K562 (cell line): ENCODE results near the gene CPT1C. TPM values are rescaled to one million over a fixed set of nuclear protein-coding genes. Genes with fewer than 3 reads are reported as not detected.

Source experiments
- ATF7 ChIP-seq: fragments of 450-650 bp; IDR thresholded peaks from 2 replicates; pipeline ENCODE4 v1.7.1; 2014; ENCODE audit warnings: mild to moderate bottlenecking, moderate library complexity
- BHLHE40 ChIP-seq: IDR thresholded peaks from 2 replicates; pipeline ENCODE4 v1.6.1; 2011; ENCODE audit warnings: low read length, improper control_type of control experiment
- CBX1 ChIP-seq: sonication (generic); IDR thresholded peaks from 2 replicates; pipeline ENCODE4 v1.6.1; 2016; ENCODE audit warnings: antibody characterized with exemption, low read depth, mild to moderate bottlenecking
- DACH1 ChIP-seq: fragments of 450-650 bp; IDR thresholded peaks from 2 replicates; pipeline ENCODE4 v1.6.1; 2018; ENCODE audit not compliant: partially characterized antibody
- FOXP1 ChIP-seq: sonication (generic); formaldehyde crosslinking; IDR thresholded peaks from 2 replicates; pipeline ENCODE4 v1.8.0; 2022; ENCODE audit warnings: mild to moderate bottlenecking, missing genetic modification reagents
- HDAC1 ChIP-seq, 2 experiments: fragments of 450-650 bp; IDR thresholded peaks; 2 replicates each; pipeline ENCODE4 v1.6.1; 2016 to 2017; ENCODE audit warnings: inconsistent platforms in 1 of 2, mild to moderate bottlenecking in 1 of 2, moderate library complexity in 1 of 2
- HDGF ChIP-seq: fragments of 450-650 bp; IDR thresholded peaks from 2 replicates; pipeline ENCODE4 v1.6.1; 2016
- HNRNPLL ChIP-seq: fragments of 200-400 bp; formaldehyde crosslinking; IDR thresholded peaks from 2 replicates; pipeline ENCODE4 v1.6.1; 2017; ENCODE audit warnings: low read length, low read depth, mild to moderate bottlenecking; ENCODE audit not compliant: poor library complexity, severe bottlenecking
- ILK ChIP-seq: fragments of 450-650 bp; IDR thresholded peaks from 2 replicates; pipeline ENCODE4 v1.6.1; 2016; ENCODE audit warnings: missing genetic modification characterization, low read depth, mild to moderate bottlenecking, missing compliant biosample characterization, moderate library complexity, borderline replicate concordance
- MAFF ChIP-seq: IDR thresholded peaks from 2 replicates; pipeline ENCODE4 v1.6.1; 2012; ENCODE audit warnings: low read length, improper control_type of control experiment
- MCM3 ChIP-seq: fragments of 450-650 bp; IDR thresholded peaks from 2 replicates; pipeline ENCODE4 v1.6.1; 2016
- NEUROD1 ChIP-seq: fragments of 150-350 bp; IDR thresholded peaks from 2 replicates; pipeline ENCODE4 v1.6.1; 2014; ENCODE audit warnings: borderline replicate concordance, low read length, low read depth; ENCODE audit not compliant: partially characterized antibody
- NUFIP1 ChIP-seq: fragments of 450-650 bp; IDR thresholded peaks from 2 replicates; pipeline ENCODE4 v1.6.1; 2018; ENCODE audit not compliant: partially characterized antibody
- SIX5 ChIP-seq, 2 experiments: IDR thresholded peaks; 2 replicates each; pipeline ENCODE4 v1.6.1; 2011; ENCODE audit warnings: low read length in 2 of 2, borderline replicate concordance in 1 of 2, low read depth in 1 of 2, mild to moderate bottlenecking in 1 of 2, moderate library complexity in 1 of 2; ENCODE audit not compliant: insufficient read depth in 1 of 2
- SOX6 ChIP-seq: fragments of 450-650 bp; IDR thresholded peaks from 2 replicates; pipeline ENCODE4 v1.6.1; 2014; ENCODE audit warnings: mild to moderate bottlenecking
- SREBF1 ChIP-seq: fragments of 150-350 bp; IDR thresholded peaks from 2 replicates; pipeline ENCODE4 v1.6.1; 2014; ENCODE audit warnings: antibody characterized with exemption, low read depth, low read length, borderline replicate concordance
- TARDBP ChIP-seq: fragments of 450-650 bp; IDR thresholded peaks from 2 replicates; pipeline ENCODE4 v1.6.1; 2016
- XRCC3 ChIP-seq: fragments of 450-650 bp; IDR thresholded peaks from 2 replicates; pipeline ENCODE4 v1.6.1; 2017; ENCODE audit warnings: mild to moderate bottlenecking, moderate library complexity
- ZNF184 ChIP-seq: sonication (generic); formaldehyde crosslinking; IDR thresholded peaks from 2 replicates; pipeline ENCODE4 v1.5.0; 2020; ENCODE audit warnings: missing genetic modification reagents
- ZNF583 ChIP-seq: fragments of 250-450 bp; sonication (Bioruptor Pico); IDR thresholded peaks from 2 replicates; pipeline ENCODE4 v1.4.0; 2020
- polyA plus RNA-seq, 8 experiments: library from polyadenylated mRNA; depleted of rRNA in 4 of 8; stranded (reverse) in 5 of 8; unstranded in 3 of 8; fragments of >200 nt; fragmentation: Nextera tagmentation in 2 of 8; fragmentation: Illumina TruSeq in 1 of 8; extraction: Ambion mirVana in 2 of 8; extraction: Trizol in 1 of 8; gene quantifications; 2 replicates each; pipeline versions ENCODE4 v1.2.1 to v1.2.3, GENCODE V29; 2011 to 2014; ENCODE audit warnings: inconsistent platforms in 1 of 8, missing spikeins in 1 of 8
- total RNA-seq, 7 experiments: library from RNA; depleted of rRNA in 6 of 7; stranded (reverse); fragments of >200 nt in 6 of 7; fragmentation: Illumina TruSeq in 2 of 7; extraction: Trizol in 2 of 7; gene quantifications; 2 replicates each; pipeline versions ENCODE4 v1.2.1 to v1.2.3, GENCODE V29; 2011 to 2021; ENCODE audit warnings: low replicate concordance in 1 of 7
- TF ChIP-seq, protein P1 (sequence below): fragments of 250-450 bp; sonication (Bioruptor Pico); IDR thresholded peaks from 2 replicates; pipeline ENCODE4 v1.4.0; 2020
- TF ChIP-seq, protein P2 (sequence below): fragments of 250-450 bp; sonication (Bioruptor Pico); IDR thresholded peaks from 2 replicates; pipeline ENCODE4 v1.5.0; 2021; ENCODE audit warnings: mild to moderate bottlenecking, moderate library complexity

Gene CPT1C
- total and polyA plus RNA-seq, 9 of the 15 experiments (the other 6 are each of a cell fraction or from before 2014, with no cell fraction given) = 1.9 to 12.3 (median 3.0) TPM

DNA sequence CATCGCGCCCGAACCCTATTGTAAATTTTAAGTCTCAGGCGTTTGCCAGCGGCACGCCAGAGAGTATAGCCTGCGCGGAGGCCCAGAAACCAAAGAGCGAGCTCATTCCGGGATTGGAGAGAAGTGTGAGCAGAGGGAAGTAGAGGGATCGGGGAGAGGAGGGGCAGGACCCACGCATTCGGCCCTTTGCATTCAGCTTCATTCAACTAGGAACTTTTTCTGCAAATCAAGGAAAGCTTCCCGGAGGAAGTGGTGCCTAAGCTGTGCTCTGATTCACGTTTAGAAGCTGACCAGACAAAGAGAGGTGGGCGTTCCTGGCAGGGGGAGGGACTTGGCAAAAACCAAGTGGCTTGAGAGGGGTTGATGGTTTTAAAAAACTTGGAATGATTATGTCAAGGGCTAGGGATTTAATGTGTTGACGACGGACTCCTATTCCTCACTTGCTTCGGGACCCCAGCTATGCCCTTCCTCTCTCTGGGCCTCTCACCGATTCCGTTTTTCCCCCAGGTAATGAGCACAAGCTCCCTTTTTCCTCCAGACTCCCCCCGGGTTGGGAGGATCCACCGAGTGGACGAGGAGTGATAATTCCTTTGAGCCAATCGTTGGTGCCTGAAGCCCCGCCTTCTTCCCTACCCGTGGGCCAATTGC is 14.7 kb upstream of the CPT1C start (continued):
- TF ChIP-seq, protein P1, sequence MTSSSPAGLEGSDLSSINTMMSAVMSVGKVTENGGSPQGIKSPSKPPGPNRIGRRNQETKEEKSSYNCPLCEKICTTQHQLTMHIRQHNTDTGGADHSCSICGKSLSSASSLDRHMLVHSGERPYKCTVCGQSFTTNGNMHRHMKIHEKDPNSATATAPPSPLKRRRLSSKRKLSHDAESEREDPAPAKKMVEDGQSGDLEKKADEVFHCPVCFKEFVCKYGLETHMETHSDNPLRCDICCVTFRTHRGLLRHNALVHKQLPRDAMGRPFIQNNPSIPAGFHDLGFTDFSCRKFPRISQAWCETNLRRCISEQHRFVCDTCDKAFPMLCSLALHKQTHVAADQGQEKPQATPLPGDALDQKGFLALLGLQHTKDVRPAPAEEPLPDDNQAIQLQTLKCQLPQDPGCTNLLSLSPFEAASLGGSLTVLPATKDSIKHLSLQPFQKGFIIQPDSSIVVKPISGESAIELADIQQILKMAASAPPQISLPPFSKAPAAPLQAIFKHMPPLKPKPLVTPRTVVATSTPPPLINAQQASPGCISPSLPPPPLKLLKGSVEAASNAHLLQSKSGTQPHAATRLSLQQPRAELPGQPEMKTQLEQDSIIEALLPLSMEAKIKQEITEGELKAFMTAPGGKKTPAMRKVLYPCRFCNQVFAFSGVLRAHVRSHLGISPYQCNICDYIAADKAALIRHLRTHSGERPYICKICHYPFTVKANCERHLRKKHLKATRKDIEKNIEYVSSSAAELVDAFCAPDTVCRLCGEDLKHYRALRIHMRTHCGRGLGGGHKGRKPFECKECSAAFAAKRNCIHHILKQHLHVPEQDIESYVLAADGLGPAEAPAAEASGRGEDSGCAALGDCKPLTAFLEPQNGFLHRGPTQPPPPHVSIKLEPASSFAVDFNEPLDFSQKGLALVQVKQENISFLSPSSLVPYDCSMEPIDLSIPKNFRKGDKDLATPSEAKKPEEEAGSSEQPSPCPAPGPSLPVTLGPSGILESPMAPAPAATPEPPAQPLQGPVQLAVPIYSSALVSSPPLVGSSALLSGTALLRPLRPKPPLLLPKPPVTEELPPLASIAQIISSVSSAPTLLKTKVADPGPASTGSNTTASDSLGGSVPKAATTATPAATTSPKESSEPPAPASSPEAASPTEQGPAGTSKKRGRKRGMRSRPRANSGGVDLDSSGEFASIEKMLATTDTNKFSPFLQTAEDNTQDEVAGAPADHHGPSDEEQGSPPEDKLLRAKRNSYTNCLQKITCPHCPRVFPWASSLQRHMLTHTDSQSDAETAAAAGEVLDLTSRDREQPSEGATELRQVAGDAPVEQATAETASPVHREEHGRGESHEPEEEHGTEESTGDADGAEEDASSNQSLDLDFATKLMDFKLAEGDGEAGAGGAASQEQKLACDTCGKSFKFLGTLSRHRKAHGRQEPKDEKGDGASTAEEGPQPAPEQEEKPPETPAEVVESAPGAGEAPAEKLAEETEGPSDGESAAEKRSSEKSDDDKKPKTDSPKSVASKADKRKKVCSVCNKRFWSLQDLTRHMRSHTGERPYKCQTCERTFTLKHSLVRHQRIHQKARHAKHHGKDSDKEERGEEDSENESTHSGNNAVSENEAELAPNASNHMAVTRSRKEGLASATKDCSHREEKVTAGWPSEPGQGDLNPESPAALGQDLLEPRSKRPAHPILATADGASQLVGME (CRISPR knock-in tag) = no peak
- TF ChIP-seq ZNF583 (0 out of 2 replicates have a peak, but pooled peaks have one; percentile 7), HNRNPLL (peak; percentile 9), BHLHE40 (peak; percentile 94), ILK (no peak), SOX6 (peak; percentile 47; the same call in 1 of the 2 replicates), CBX1 (peak; percentile 87), SREBF1 (peak; percentile 86; the same call in 1 of the 2 replicates), DACH1 (no peak), ZNF184 (CRISPR knock-in tag) (no peak), HDGF (0 out of 2 replicates have a peak, but pooled peaks have one; percentile 54), ATF7 (peak; percentile 100), XRCC3 (no peak), FOXP1 (CRISPR knock-in tag) (0 out of 2 replicates have a peak, but pooled peaks have one; percentile 41), NUFIP1 (peak; percentile 85), NEUROD1 (no peak), MCM3 (no peak), MAFF (peak; percentile 77), TARDBP (peak; percentile 19; the same call in 1 of the 2 replicates), SIX5 (IDR thresholded peaks at IDR 0.05; ENCODE audit: borderline replicate concordance in 1 of 2, insufficient read depth in 1 of 2, low read depth in 1 of 2, low read length in 2 of 2) (peak; percentile 24 to 35; a peak in 3 of 4 replicates), HDAC1 (IDR thresholded peaks at IDR 0.05) (peak in 1 of 2 experiments; percentile 78; a peak in 2 of 4 replicates)
- TF ChIP-seq, protein P2, sequence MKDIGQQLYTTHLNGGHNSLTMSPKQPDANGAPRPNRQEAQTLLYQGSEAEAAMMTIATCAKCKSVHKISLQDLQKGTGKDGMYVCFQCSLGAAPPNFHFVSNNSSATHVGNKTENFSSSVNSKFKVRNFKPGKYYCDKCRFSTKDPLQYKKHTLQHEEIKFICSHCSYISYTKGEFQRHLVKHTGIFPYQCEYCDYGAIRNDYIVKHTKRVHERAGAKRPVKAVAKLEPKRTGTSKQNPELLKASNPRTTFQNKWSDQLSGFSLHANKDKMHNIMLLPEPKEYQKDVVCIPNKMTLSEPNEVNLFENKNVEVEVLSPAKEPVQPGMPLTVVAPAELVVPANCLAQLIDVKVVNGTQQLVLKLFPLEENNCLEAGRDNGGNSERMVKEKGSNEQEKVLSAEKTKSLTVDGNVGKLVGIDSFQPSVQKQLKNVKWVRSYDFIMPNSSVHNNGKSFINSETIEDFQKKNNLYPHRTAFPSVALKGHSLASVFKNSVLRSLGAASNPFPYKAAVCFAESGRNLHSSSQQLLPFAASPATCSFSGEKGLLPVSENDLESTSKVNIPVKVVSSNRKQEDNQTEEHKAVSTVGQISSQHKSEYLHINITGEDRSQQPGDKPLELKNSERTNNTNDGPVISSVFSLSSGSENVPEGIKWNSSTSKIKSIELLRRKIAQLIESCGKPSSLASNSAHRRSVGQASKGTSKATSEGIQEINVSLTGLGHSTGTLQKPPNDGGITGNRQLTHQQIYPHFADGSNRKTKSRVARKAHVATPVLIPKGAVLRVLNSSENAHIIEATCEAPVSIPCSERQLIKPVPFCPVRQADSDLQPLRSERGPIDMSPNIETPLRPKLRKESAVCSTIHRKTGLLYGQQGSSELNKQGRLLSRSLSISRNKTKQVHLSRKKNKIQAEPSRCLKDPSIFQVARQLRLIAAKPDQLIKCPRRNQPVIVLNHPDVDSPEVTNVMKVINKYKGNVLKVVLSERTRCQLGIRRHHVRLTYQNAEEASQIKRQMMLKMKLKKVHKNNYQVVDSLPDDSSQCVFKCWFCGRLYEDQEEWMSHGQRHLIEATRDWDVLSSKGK (CRISPR knock-in tag) = no peak
